ENCODE measurements around the gene ZCWPW2.
A peak's percentile ranks its signal among the peaks of the same experiment; 100 is the strongest.

The ZCWPW2 gene

GRCh38 chr3:28406241-28406640 is 57.7 kb downstream of the ZCWPW2 start:
- in situ Hi-C loops (cut with HindIII; ENCODE audit: low sequenced_read_pairs), result no loop called here
- H3K4me3 ChIP-seq (ENCODE audit: low read depth, low read length), result no peak overlapping the region
- no peak for DNase-seq (ENCODE audit: low read depth)
- no peak for TF ChIP-seq CTCF (IDR thresholded peaks at IDR 0.05; ENCODE audit: low read depth, low read length, missing control alignments)

- TF ChIP-seq CTCF (IDR thresholded peaks at IDR 0.05; ENCODE audit: low read depth, low read length, missing control alignments), result no peak
- in situ Hi-C loops (cut with HindIII; ENCODE audit: low sequenced_read_pairs), result no loop called here
- no peak for DNase-seq (ENCODE audit: low read depth)
- no peak overlapping the region for H3K4me3 ChIP-seq (ENCODE audit: low read depth, low read length)
Observed at GRCh38 chr3:28449398-28449797, 100.9 kb downstream of the ZCWPW2 start.

GRCh38 chr3:28462866-28463265 is 114.3 kb downstream of the ZCWPW2 start:
- in situ Hi-C loops (cut with HindIII; ENCODE audit: low sequenced_read_pairs), result no loop called here
- H3K4me3 ChIP-seq (ENCODE audit: low read depth, low read length), result no peak overlapping the region
- no peak for DNase-seq (ENCODE audit: low read depth)
- no peak for TF ChIP-seq CTCF (IDR thresholded peaks at IDR 0.05; ENCODE audit: low read depth, low read length, missing control alignments)

GRCh38 chr3:28467414-28467813 is 118.9 kb downstream of the ZCWPW2 start:
- DNase-seq (ENCODE audit: low read depth), result no peak
- H3K4me3 ChIP-seq (ENCODE audit: low read depth, low read length), result no peak overlapping the region
- in situ Hi-C loops (cut with HindIII; ENCODE audit: low sequenced_read_pairs), result no loop called here
- no peak for TF ChIP-seq CTCF (IDR thresholded peaks at IDR 0.05; ENCODE audit: low read depth, low read length, missing control alignments)

- H3K4me3 ChIP-seq (ENCODE audit: low read depth, low read length), result no peak overlapping the region
- in situ Hi-C loops (cut with HindIII; ENCODE audit: low sequenced_read_pairs), result no loop called here
- DNase-seq (ENCODE audit: low read depth), result peak; percentile 52
- TF ChIP-seq CTCF (IDR thresholded peaks at IDR 0.05; ENCODE audit: low read depth, low read length, missing control alignments), result peak; percentile 48
Observed at GRCh38 chr3:28476194-28476593, 127.7 kb downstream of the ZCWPW2 start.

- in situ Hi-C loops (cut with HindIII; ENCODE audit: low sequenced_read_pairs), result no loop called here
- no peak overlapping the region for H3K4me3 ChIP-seq (ENCODE audit: low read depth, low read length)
- DNase-seq (ENCODE audit: low read depth), result no peak
- TF ChIP-seq CTCF (IDR thresholded peaks at IDR 0.05; ENCODE audit: low read depth, low read length, missing control alignments), result no peak
Observed at GRCh38 chr3:28476764-28477163, 128.2 kb downstream of the ZCWPW2 start.

GRCh38 chr3:28485164-28485563 is 136.6 kb downstream of the ZCWPW2 start:
- TF ChIP-seq CTCF (IDR thresholded peaks at IDR 0.05; ENCODE audit: low read depth, low read length, missing control alignments), result no peak
- no peak overlapping the region for H3K4me3 ChIP-seq (ENCODE audit: low read depth, low read length)
- DNase-seq (ENCODE audit: low read depth), result no peak
- in situ Hi-C loops (cut with HindIII; ENCODE audit: low sequenced_read_pairs), result no loop called here
